COR-L47 (cell line): ENCODE results near the gene OR10J1.
"Not testable (repeated sequence)": the region's sequence is repeated elsewhere in the genome, so short reads cannot be mapped to it uniquely, and the experiment has no call there.

Experiments
- DNase-seq: peaks from one replicate; lab custom pipeline; 2025; lab: John Stamatoyannopoulos, UW

OR10J1 gene

GRCh38 chr1:159439422-159439821, at the start of gene OR10J1:
OR10J1 (plus strand) TSS chr1:159439722; CDS start chr1:159439792, 70 bp downstream.
- DNase-seq, result no peak

- no peak for DNase-seq
These were observed 32.7 kb upstream of the OR10J1 start for GRCh38 chr1:159406821-159407220.

GRCh38 chr1:159408862-159409400, 30.6 kb upstream of the OR10J1 start:
- DNase-seq, result no peak

GRCh38 chr1:159421821-159422220, 17.7 kb upstream of the OR10J1 start:
- no peak for DNase-seq

GRCh38 chr1:159428536-159428935, 11.0 kb upstream of the OR10J1 start:
- no peak for DNase-seq

- no peak for DNase-seq
These were observed 10.3 kb upstream of the OR10J1 start for GRCh38 chr1:159429074-159429861.

GRCh38 chr1:159430985-159431384, 8.5 kb upstream of the OR10J1 start:
- no peak for DNase-seq

- no peak for DNase-seq
These were observed 7.6 kb upstream of the OR10J1 start, which contains the start of gene OR10J4 for GRCh38 chr1:159431904-159432303. OR10J4 (plus strand) TSS chr1:159432204.

GRCh38 chr1:159436469-159436868, 3.1 kb upstream of the OR10J1 start:
- DNase-seq, result no peak

GRCh38 chr1:159441360-159441759, 1.8 kb downstream of the OR10J1 start:
- DNase-seq, result no peak

- no peak for DNase-seq
These were observed 2.9 kb downstream of the OR10J1 start for GRCh38 chr1:159442428-159442827.

GRCh38 chr1:159443066-159443750, 3.7 kb downstream of the OR10J1 start:
- DNase-seq, result no peak

GRCh38 chr1:159444511-159444910, 5.0 kb downstream of the OR10J1 start:
- no peak for DNase-seq

- no peak for DNase-seq
These were observed 8.7 kb downstream of the OR10J1 start for GRCh38 chr1:159448181-159448580.

- not testable (repeated sequence) for DNase-seq
These were observed 10.1 kb downstream of the OR10J1 start for GRCh38 chr1:159449605-159450004.

- DNase-seq, result no peak
These were observed 20.0 kb downstream of the OR10J1 start for GRCh38 chr1:159459551-159459950.

- DNase-seq, result no peak
These were observed 25.7 kb downstream of the OR10J1 start for GRCh38 chr1:159465191-159465603.

GRCh38 chr1:159468321-159468720, 28.8 kb downstream of the OR10J1 start:
- no peak for DNase-seq

GRCh38 chr1:159469921-159470533, 30.5 kb downstream of the OR10J1 start:
- no peak for DNase-seq

GRCh38 chr1:159473335-159473734, 33.8 kb downstream of the OR10J1 start:
- DNase-seq, result no peak

- DNase-seq, result no peak
These were observed 35.4 kb downstream of the OR10J1 start for GRCh38 chr1:159474926-159475325.

- no peak for DNase-seq
These were observed 44.0 kb downstream of the OR10J1 start for GRCh38 chr1:159483501-159483900.
